Common myeloid progenitor, CD34-positive (primary cell): ENCODE results near the gene TMED9. TPM values are rescaled to one million over a fixed set of nuclear protein-coding genes. Genes with fewer than 3 reads are reported as not detected.

Experiments used
- CTCF ChIA-PET: fragments of 350-600 bp; sonication (Branson Sonifier 250); formaldehyde crosslinking; loops from one replicate; lab custom pipeline; 2021; ENCODE audit warnings: antibody characterized with exemption; lab: Charles Lee
- POLR2A ChIA-PET: fragments of 350-600 bp; sonication (Branson Sonifier 250); formaldehyde crosslinking; loops from one replicate; lab custom pipeline; 2021; ENCODE audit warnings: antibody characterized with exemption; lab: Charles Lee
- DNase-seq, 3 donors: peaks; one replicate each; pipeline versions ENCODE4 v3.0.0 to v3.0.0-alpha.2; 2013
- H3K27ac ChIP-seq, 2 experiments: 1 replicate in 1 of 2; 2 replicates in 1 of 2; pipeline ENCODE4 v1.7.0; 2013; ENCODE audit warnings: inconsistent platforms in 2 of 2, low read length in 2 of 2, mild to moderate bottlenecking in 2 of 2, low read depth in 1 of 2, moderate library complexity in 1 of 2; ENCODE audit not compliant: severe bottlenecking in 2 of 2, insufficient read depth in 1 of 2, poor library complexity in 1 of 2
- H3K27me3 ChIP-seq, 5 experiments: replicated peaks in 2 of 5; 1 replicate in 3 of 5; 2 replicates in 2 of 5; pipeline versions ENCODE4 v1.6.1 to v1.7.0; 2013; ENCODE audit warnings: low read length in 4 of 5, mild to moderate bottlenecking in 2 of 5, moderate library complexity in 2 of 5, inconsistent platforms in 1 of 5; ENCODE audit not compliant: insufficient read depth in 5 of 5, control insufficient read depth in 4 of 5
- H3K36me3 ChIP-seq, 4 experiments: 1 replicate in 2 of 4; 2 replicates in 2 of 4; pipeline versions ENCODE4 v1.6.1 to v1.7.0; 2013; ENCODE audit warnings: low read length in 3 of 4, control low read depth in 1 of 4, mild to moderate bottlenecking in 1 of 4; ENCODE audit not compliant: control insufficient read depth in 4 of 4, insufficient read depth in 4 of 4
- H3K4me1 ChIP-seq, 4 experiments: 1 replicate in 3 of 4; 2 replicates in 1 of 4; pipeline versions ENCODE4 v1.6.1 to v1.7.1; 2013; ENCODE audit warnings: low read length in 3 of 4, mild to moderate bottlenecking in 3 of 4, control low read depth in 1 of 4, inconsistent platforms in 1 of 4, moderate library complexity in 1 of 4; ENCODE audit not compliant: control insufficient read depth in 4 of 4, insufficient read depth in 4 of 4; ENCODE audit errors: control extremely low read depth in 1 of 4
- H3K4me3 ChIP-seq, 7 experiments: 1 replicate in 4 of 7; 2 replicates in 3 of 7; pipeline versions ENCODE4 v1.5.1 to v1.7.0; 2013; ENCODE audit warnings: mild to moderate bottlenecking in 7 of 7, low read length in 6 of 7, moderate library complexity in 6 of 7, inconsistent platforms in 2 of 7, low read depth in 2 of 7, control low read depth in 1 of 7; ENCODE audit not compliant: insufficient read depth in 4 of 7, control insufficient read depth in 1 of 7; ENCODE audit errors: extremely low read depth in 1 of 7
- H3K9me3 ChIP-seq, 5 experiments: 1 replicate in 4 of 5; 2 replicates in 1 of 5; pipeline versions ENCODE4 v1.6.1 to v1.7.1; 2013; ENCODE audit warnings: low read length in 4 of 5, mild to moderate bottlenecking in 2 of 5, inconsistent platforms in 1 of 5, low read depth in 1 of 5, moderate library complexity in 1 of 5; ENCODE audit not compliant: control insufficient read depth in 4 of 5, insufficient read depth in 2 of 5; ENCODE audit errors: control extremely low read depth in 1 of 5
- WGBS: methylation state at CpG from one replicate; pipeline ENCODE4 v1.1.5; 2013; ENCODE audit not compliant: insufficient coverage; 5-methylcytosine and 5-hydroxymethylcytosine counted together
- polyA plus RNA-seq: library from polyadenylated mRNA; unstranded; fragments of 120-200 nt; gene quantifications from one replicate; pipeline ENCODE4 v1.2.1, GENCODE V29; 2013

TMED9 gene
- polyA plus RNA-seq = 92.8 TPM

DNA sequence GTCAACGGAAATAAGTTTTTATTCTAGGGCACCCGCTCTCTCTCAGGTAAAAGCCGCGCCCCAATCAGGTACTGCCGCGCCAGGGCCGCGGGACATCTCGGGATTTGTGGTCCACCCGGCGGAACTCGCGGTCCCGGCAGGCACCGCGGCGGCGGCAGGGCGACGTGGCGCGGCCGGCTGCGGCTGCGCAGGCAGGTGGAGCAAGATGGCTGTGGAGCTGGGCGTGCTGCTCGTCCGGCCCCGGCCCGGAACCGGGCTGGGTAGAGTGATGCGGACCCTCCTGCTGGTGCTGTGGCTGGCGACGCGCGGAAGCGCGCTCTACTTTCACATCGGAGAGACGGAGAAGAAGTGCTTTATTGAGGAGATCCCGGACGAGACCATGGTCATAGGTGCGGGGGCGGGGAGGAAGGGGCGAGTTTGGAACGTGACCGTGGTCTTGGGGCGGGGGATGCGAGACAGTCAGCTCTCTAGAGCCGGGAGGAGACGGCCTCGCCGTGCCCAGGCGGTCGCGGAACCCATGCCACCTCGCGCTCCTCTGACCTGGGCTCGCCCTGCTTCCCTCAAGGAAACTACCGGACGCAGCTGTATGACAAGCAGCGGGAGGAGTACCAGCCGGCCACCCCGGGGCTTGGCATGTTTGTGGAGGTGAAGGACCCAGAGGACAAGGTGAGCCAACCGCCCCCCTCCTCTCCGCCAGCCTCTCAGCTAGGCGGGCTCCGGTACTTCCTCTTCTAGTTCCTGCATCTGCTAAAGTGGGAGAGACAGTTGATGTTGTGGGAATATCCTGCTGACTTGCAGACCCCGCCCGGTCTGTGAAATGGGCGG lies at the start of gene TMED9:
Gene TMED9 (plus strand): TSS at position 194 of the 825 bp plus-strand sequence. CDS start 12 bp downstream, at position 206.
- ChIA-PET POLR2A (interaction anchor here (0.9 kb wide), 1 partner anchor 83 kb away, joined by 3 read pairs; the partner anchor contains the start of gene DOK3), CTCF (interaction anchor here (0.8 to 2.5 kb wide), 3 partner anchors 10 to 94 kb away, joined by 3 to 16 read pairs (median 4); no protein-coding TSS in a partner anchor)
- H3K4me1 ChIP-seq = peaks cover 0 to 18% (median 13%) of the 10 kb centered on the region in 4 experiments
- DNase-seq = peak; percentile 76 to 90 (median 86)
- no peaks in the 10 kb centered on the region for H3K9me3 ChIP-seq
- H3K36me3 ChIP-seq = peaks cover 8 to 37% (median 32%) of the 10 kb centered on the region in 4 experiments
- H3K4me3 ChIP-seq = peak within 1 kb of the TSS; percentile 88 to 96 (median 91)
- under 1% methylated on average over 56 of the region's 71 CpGs for WGBS
- H3K27ac ChIP-seq = peak within 1 kb of the TSS; percentile 64 to 88
- H3K27me3 ChIP-seq = peaks cover 0 to 11% (median 3%) of the 10 kb centered on the region in 5 experiments

DNA sequence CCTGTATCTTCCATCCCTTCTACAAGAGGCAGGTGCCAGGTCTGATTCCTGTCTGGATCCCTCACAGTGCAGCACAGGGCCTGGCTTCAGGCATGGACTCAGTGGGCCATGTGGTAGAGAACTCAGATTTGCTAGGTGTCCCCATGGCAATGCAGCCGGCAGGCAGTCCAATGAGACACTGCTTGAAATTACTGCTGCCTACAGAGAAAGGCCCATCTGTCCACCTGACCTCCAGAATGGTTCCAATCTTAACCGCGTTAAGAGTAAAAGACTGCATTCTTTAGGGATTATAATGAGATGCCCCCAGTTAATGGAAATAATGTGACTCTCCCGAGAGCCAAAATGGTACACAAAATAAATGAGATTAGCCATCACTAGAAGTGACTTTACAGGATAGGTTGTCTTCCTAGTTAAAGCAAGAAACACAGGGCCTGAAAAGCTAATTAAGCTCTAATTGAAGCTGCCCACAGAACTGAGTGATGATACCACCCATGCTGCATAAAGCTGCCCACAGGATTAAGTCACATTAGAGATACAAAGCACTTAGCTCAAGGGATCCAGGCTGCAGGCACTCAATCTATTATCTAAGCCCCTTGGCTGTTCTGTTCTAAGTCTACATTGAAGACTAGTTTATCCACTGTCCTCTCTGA lies 49.1 kb upstream of the TMED9 start:
- Histone ChIP-seq H3K4me3 (no peak overlapping the region), H3K4me1 (peaks cover 0 to 12% (median 0%) of the 10 kb centered on the region in 4 experiments), H3K36me3 (peaks cover 6 to 32% (median 14%) of the 10 kb centered on the region in 4 experiments), H3K27ac (peak overlapping the region in 1 of 2 experiments; percentile 6), H3K27me3 (no peaks in the 10 kb centered on the region), H3K9me3 (no peaks in the 10 kb centered on the region)
- ChIA-PET POLR2A (no interaction called here), CTCF (interaction anchor here (1.0 to 4.4 kb wide), 2 partner anchors 8 to 61 kb away, joined by 3 to 16 read pairs; no protein-coding TSS in a partner anchor)
- 100% methylated on average over 2 of the region's 4 CpGs for WGBS
- DNase-seq = no peak

DNA sequence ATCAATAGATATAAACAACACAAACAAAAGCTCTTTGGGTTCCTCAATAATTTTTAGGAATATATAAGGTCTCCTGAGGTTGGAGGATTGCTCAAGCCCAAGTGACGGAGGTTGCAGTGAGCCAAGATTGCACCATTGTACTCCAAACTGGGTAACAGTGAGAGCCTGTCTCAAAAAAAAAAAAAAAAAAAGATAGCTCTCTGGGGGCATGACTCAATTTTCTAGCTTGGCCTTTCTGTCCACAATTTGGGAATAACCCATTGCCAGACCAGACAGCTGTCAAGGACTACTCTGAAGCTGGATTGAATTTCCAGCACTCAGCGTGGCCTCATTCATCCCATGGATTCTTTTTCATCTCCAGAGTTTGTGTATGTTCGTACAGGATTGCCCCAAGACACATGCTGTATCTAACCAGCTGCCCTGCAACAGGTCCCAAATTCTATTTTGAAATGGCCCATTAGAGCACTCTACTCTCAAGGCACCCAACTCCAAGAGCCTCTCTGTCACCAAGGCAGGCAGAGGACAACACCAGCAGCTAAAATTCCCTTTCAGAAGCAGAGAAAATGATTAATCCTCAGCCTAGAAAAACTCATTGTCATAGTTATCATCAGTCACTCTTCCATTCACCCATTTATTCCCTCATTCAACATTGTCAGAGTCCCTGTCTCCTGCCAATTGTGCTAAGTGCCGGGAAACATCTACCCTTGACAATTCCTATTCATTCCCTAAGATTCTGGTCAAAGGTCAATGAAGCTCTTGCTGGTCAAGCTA lies 46.3 kb upstream of the TMED9 start:
- DNase-seq = peak in 2 of 3 donors; percentile 15 to 20
- Histone ChIP-seq H3K9me3 (no peaks in the 10 kb centered on the region), H3K27ac (no peak overlapping the region), H3K27me3 (no peaks in the 10 kb centered on the region), H3K36me3 (peaks cover 4 to 19% (median 10%) of the 10 kb centered on the region in 4 experiments), H3K4me1 (peaks cover 0 to 12% (median 0%) of the 10 kb centered on the region in 4 experiments), H3K4me3 (no peak overlapping the region)
- CTCF ChIA-PET = interaction anchor here (1.0 to 4.4 kb wide), 4 partner anchors 10 to 120 kb away, joined by 3 to 16 read pairs (median 3); no protein-coding TSS in a partner anchor
- POLR2A ChIA-PET = interaction anchor here (0.6 kb wide), 1 partner anchor 34 kb away, joined by 3 read pairs; no protein-coding TSS in a partner anchor
- 89% methylated on average over 4 of the region's 4 CpGs for WGBS

DNA sequence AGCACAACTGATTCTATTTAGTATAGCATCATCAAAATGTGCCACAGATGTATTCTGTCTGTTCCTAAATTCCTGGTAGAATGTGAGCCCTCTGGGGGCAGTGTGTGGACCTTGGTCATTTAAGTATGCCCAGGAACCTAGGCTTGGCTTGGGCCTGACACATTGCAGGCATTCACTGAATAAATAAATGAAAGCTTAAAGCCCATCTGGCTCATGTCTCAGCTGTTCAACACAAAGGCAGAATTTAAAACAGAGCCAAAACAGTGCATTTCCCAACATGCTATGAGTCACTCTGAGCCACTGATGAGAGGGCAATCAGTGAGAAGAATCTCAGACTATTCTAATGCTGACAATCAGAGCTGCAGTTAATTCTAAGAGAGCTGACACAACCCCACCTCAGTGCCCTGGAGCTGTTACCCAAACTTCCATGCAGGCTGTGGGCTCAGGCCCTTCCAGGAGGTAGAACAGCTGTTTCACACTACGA lies 45.7 kb upstream of the TMED9 start:
- H3K4me3 ChIP-seq = no peak overlapping the region
- peaks cover 0 to 12% (median 0%) of the 10 kb centered on the region in 4 experiments for H3K4me1 ChIP-seq
- POLR2A ChIA-PET = no interaction called here
- CTCF ChIA-PET = interaction anchor here (1.0 to 4.4 kb wide), 4 partner anchors 9 to 121 kb away, joined by 3 to 16 read pairs (median 3); no protein-coding TSS in a partner anchor
- H3K36me3 ChIP-seq = peaks cover 4 to 23% (median 11%) of the 10 kb centered on the region in 4 experiments
- no peak overlapping the region for H3K27ac ChIP-seq
- H3K9me3 ChIP-seq = no peaks in the 10 kb centered on the region
- H3K27me3 ChIP-seq = no peaks in the 10 kb centered on the region
- WGBS = 100% methylated on average over 1 of the region's 1 CpG
- peak in 2 of 3 donors; percentile 18 to 24 for DNase-seq

DNA sequence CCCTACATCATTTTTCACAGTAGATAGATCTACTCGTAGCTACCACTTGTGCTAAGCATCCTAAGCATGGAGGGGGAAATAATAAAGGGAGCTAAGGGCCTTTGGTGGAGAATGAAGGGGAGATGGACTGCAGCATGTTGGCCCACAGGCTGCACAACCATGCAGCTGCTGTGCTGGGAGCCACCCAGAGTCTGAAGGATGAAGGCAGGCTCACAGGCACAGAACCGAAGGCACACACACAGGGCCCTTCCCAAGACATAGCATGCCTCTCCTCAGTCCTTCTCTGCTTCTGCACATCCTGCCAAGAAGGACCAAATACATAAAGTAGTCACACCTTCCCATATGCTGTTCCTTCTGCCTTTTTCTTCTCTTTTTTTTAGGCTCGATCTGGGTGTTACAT lies 44.3 kb upstream of the TMED9 start:
- Histone ChIP-seq H3K4me3 (no peak overlapping the region), H3K9me3 (no peaks in the 10 kb centered on the region), H3K4me1 (peaks cover 0 to 14% (median 2%) of the 10 kb centered on the region in 4 experiments), H3K27me3 (no peaks in the 10 kb centered on the region), H3K36me3 (peaks cover 2 to 28% (median 9%) of the 10 kb centered on the region in 4 experiments), H3K27ac (no peak overlapping the region)
- DNase-seq = no peak
- CTCF ChIA-PET = interaction anchor here (0.7 to 0.9 kb wide), 2 partner anchors 39 to 44 kb away, joined by 3 read pairs; no protein-coding TSS in a partner anchor
- POLR2A ChIA-PET = no interaction called here
- 72% methylated on average over 2 of the region's 3 CpGs for WGBS

DNA sequence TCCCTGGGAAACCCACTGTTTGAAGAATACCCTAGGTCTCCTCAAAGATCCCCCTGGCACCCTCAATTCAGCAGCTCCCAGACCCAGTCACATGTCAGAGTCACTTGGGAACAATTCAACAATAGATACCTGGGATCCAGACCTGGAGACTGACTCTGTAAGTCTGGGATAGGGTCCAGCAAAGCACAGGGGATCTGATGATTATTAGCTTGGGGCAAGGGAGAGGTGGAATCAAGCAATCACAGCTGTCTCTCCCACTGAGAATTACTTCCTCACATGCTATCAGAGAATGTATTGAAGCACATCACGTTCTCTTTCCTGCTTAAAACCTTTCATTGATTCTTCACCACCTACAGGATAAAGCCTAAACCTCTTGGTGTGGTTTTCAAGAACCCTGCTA lies 43.5 kb upstream of the TMED9 start:
- ChIA-PET CTCF (interaction anchor here (0.9 kb wide), 1 partner anchor 45 kb away, joined by 3 read pairs; no protein-coding TSS in a partner anchor), POLR2A (interaction anchor here (0.5 kb wide), 1 partner anchor 13 kb away, joined by 3 read pairs; no protein-coding TSS in a partner anchor)
- Histone ChIP-seq H3K27ac (no peak overlapping the region), H3K27me3 (no peaks in the 10 kb centered on the region), H3K4me3 (no peak overlapping the region), H3K36me3 (peaks cover 2 to 27% (median 8%) of the 10 kb centered on the region in 4 experiments), H3K9me3 (no peaks in the 10 kb centered on the region), H3K4me1 (peaks cover 0 to 22% (median 10%) of the 10 kb centered on the region in 4 experiments)
- WGBS = 57% methylated on average over 1 of the region's 1 CpG
- DNase-seq = no peak
